WTC11 (cell line): ENCODE data around the gene CENPX. TPM values are rescaled to one million over a fixed set of nuclear protein-coding genes. Genes with fewer than 3 reads are reported as not detected.

Source experiments
- ATAC-seq: fragments of 200-7000 bp; cut with Tn5 transposase; 2 replicates; pipeline ENCODE4 v1.10.0; 2021; ENCODE audit warnings: mild to moderate bottlenecking, moderate library complexity
- CTCF ChIA-PET: fragments of 300-600 bp; sonication (Branson Sonifier 250); formaldehyde crosslinking; loops from one replicate; lab custom pipeline; 2021; ENCODE audit warnings: antibody characterized with exemption; lab: Charles Lee
- POLR2A ChIA-PET: fragments of 350-600 bp; sonication (Branson Sonifier 250); formaldehyde crosslinking; loops from one replicate; lab custom pipeline; 2021; ENCODE audit warnings: antibody characterized with exemption; lab: Charles Lee
- DNase-seq: peaks from one replicate; pipeline ENCODE4 v3.0.0; 2021; ENCODE audit warnings: low spot score
- H3K27ac Mint-ChIP-seq: 2 replicates; pipeline ENCODE4 v1.8.0; 2021; ENCODE audit warnings: mixed read lengths
- H3K27me3 Mint-ChIP-seq: 2 replicates; pipeline ENCODE4 v1.8.0; 2021; ENCODE audit warnings: low read depth, mild to moderate bottlenecking, moderate library complexity, mixed read lengths
- H3K36me3 Mint-ChIP-seq: 2 replicates; pipeline ENCODE4 v1.8.0; 2021; ENCODE audit warnings: mixed read lengths
- H3K4me1 Mint-ChIP-seq: 2 replicates; pipeline ENCODE4 v1.8.0; 2022; ENCODE audit warnings: mixed read lengths
- H3K4me3 Mint-ChIP-seq: 2 replicates; pipeline ENCODE4 v1.8.0; 2021; ENCODE audit warnings: mild to moderate bottlenecking, moderate library complexity, mixed read lengths
- H3K9me3 Mint-ChIP-seq: 2 replicates; pipeline ENCODE4 v1.8.0; 2021; ENCODE audit warnings: mixed read lengths
- ARID4B ChIP-seq: sonication (generic); formaldehyde crosslinking; IDR thresholded peaks from 2 replicates; pipeline ENCODE4 v1.8.0; 2023; ENCODE audit warnings: missing genetic modification reagents, mild to moderate bottlenecking, borderline replicate concordance
- CBFB ChIP-seq: sonication (generic); formaldehyde crosslinking; IDR thresholded peaks from 2 replicates; pipeline ENCODE4 v1.8.1; 2022; ENCODE audit warnings: mild to moderate bottlenecking, low read depth, missing genetic modification reagents
- CREB1 ChIP-seq: sonication (generic); formaldehyde crosslinking; IDR thresholded peaks from 2 replicates; pipeline ENCODE4 v1.8.0; 2023; ENCODE audit warnings: mild to moderate bottlenecking, missing genetic modification reagents
- CREM ChIP-seq: sonication (generic); formaldehyde crosslinking; IDR thresholded peaks from 2 replicates; pipeline ENCODE4 v1.8.1; 2022; ENCODE audit warnings: mild to moderate bottlenecking, missing genetic modification reagents, moderate library complexity
- CTCF ChIP-seq: fragments of 200-600 bp; IDR thresholded peaks from 2 replicates; pipeline ENCODE4 v1.8.0; 2022; ENCODE audit warnings: antibody characterized with exemption
- ELF4 ChIP-seq: sonication (generic); formaldehyde crosslinking; IDR thresholded peaks from 2 replicates; pipeline ENCODE4 v1.8.1; 2022; ENCODE audit warnings: low read depth, mild to moderate bottlenecking, moderate library complexity, missing genetic modification reagents
- EMX1 ChIP-seq: fragments of 250-450 bp; sonication (Bioruptor Pico); IDR thresholded peaks from 2 replicates; pipeline ENCODE4 v1.8.0; 2021; ENCODE audit warnings: mild to moderate bottlenecking
- ESRRA ChIP-seq: sonication (generic); formaldehyde crosslinking; IDR thresholded peaks from 2 replicates; pipeline ENCODE4 v1.8.1; 2022; ENCODE audit warnings: mild to moderate bottlenecking, missing genetic modification reagents, borderline replicate concordance
- FOXK1 ChIP-seq: sonication (generic); formaldehyde crosslinking; IDR thresholded peaks from 2 replicates; pipeline ENCODE4 v1.8.0; 2022; ENCODE audit warnings: mild to moderate bottlenecking, moderate library complexity, missing genetic modification reagents
- GABPB1 ChIP-seq: sonication (generic); formaldehyde crosslinking; IDR thresholded peaks from 2 replicates; pipeline ENCODE4 v1.8.1; 2023; ENCODE audit warnings: mild to moderate bottlenecking, missing genetic modification reagents
- IRF2 ChIP-seq: sonication (generic); formaldehyde crosslinking; IDR thresholded peaks from 2 replicates; pipeline ENCODE4 v1.8.0; 2022; ENCODE audit warnings: low read depth, missing genetic modification reagents, borderline replicate concordance
- NFATC4 ChIP-seq: fragments of 250-450 bp; sonication (Bioruptor Pico); IDR thresholded peaks from 2 replicates; pipeline ENCODE4 v1.9.0; 2021; ENCODE audit warnings: mild to moderate bottlenecking
- NR1H2 ChIP-seq: sonication (generic); formaldehyde crosslinking; IDR thresholded peaks from 2 replicates; pipeline ENCODE4 v1.9.0; 2021; ENCODE audit warnings: mild to moderate bottlenecking, moderate library complexity, missing genetic modification reagents
- NR2C2 ChIP-seq: sonication (generic); formaldehyde crosslinking; IDR thresholded peaks from 2 replicates; pipeline ENCODE4 v1.8.0; 2022; ENCODE audit warnings: mild to moderate bottlenecking, missing genetic modification reagents
- ZBTB21 ChIP-seq: sonication (generic); formaldehyde crosslinking; IDR thresholded peaks from 2 replicates; pipeline ENCODE4 v1.8.1; 2023; ENCODE audit warnings: mild to moderate bottlenecking, missing genetic modification reagents, borderline replicate concordance
- ZNF532 ChIP-seq: fragments of 250-450 bp; sonication (Bioruptor Pico); IDR thresholded peaks from 2 replicates; pipeline ENCODE4 v1.9.0; 2021; ENCODE audit warnings: mild to moderate bottlenecking, borderline replicate concordance
- total RNA-seq: library from RNA; stranded (reverse); gene quantifications from 3 replicates; pipeline ENCODE4 v1.2.3, GENCODE V29; 2021

CENPX gene
- total RNA-seq, 1 experiment from 2014 or later: 121 TPM

GRCh38 chr17:82021107-82021899 lies 1.4 kb downstream of the CENPX start:
- CTCF ChIA-PET: interaction anchor here (0.6 to 8.8 kb wide), 17 partner anchors 10 to 281 kb away, joined by 3 to 119 read pairs (median 7); partner anchors contain the start of genes DCXR, MAFG, NOTUM and RAC3
- no peaks in the 10 kb centered on the region; the same call in 1 of the 2 replicates for H3K27me3 Mint-ChIP-seq
- POLR2A ChIA-PET: no interaction called here
- TF ChIP-seq GABPB1 (CRISPR knock-in tag) (0 out of 2 replicates have a peak, but pooled peaks have one; percentile 32), CREB1 (CRISPR knock-in tag) (no peak)
- no peak overlapping the region for H3K27ac Mint-ChIP-seq
- H3K36me3 Mint-ChIP-seq: no peaks in the 10 kb centered on the region; the same call in 1 of the 2 replicates
- peaks cover 11% of the 10 kb centered on the region for H3K4me1 Mint-ChIP-seq
- ATAC-seq (no peak), DNase-seq (peak; percentile 55)
- H3K9me3 Mint-ChIP-seq: no peaks in the 10 kb centered on the region
- H3K4me3 Mint-ChIP-seq: peak overlapping the region; percentile 78

- CTCF ChIA-PET: interaction anchor here (0.6 to 8.8 kb wide), 44 partner anchors 10 to 696 kb away, joined by 3 to 119 read pairs (median 5); partner anchors contain the start of genes DCXR, FN3KRP, MAFG and MCRIP1
- no peak for DNase-seq
- H3K9me3 Mint-ChIP-seq: no peaks in the 10 kb centered on the region
- POLR2A ChIA-PET: interaction anchor here (0.6 to 1.7 kb wide), 2 partner anchors 17 to 105 kb away, joined by 4 to 5 read pairs; partner anchors contain the start of gene DCXR
- no peaks in the 10 kb centered on the region; the same call in 1 of the 2 replicates for H3K27me3 Mint-ChIP-seq
- H3K4me1 Mint-ChIP-seq: peaks cover 11% of the 10 kb centered on the region
- H3K27ac Mint-ChIP-seq: no peak overlapping the region
- ATAC-seq: no peak
- TF ChIP-seq CREM (CRISPR knock-in tag) (no peak), EMX1 (CRISPR knock-in tag) (no peak), NR1H2 (CRISPR knock-in tag) (no peak), NR2C2 (no peak), ELF4 (CRISPR knock-in tag) (no peak), CBFB (CRISPR knock-in tag) (no peak), ESRRA (no peak)
- H3K4me3 Mint-ChIP-seq: peak overlapping the region; percentile 20; the same call in 1 of the 2 replicates
- no peaks in the 10 kb centered on the region; the same call in 1 of the 2 replicates for H3K36me3 Mint-ChIP-seq
These were observed 2.0 kb downstream of the CENPX start for GRCh38 chr17:82020572-82021106.

GRCh38 chr17:82019690-82020571 lies 2.7 kb downstream of the CENPX start:
- no peak overlapping the region for H3K4me3 Mint-ChIP-seq
- POLR2A ChIA-PET: interaction anchor here (0.5 to 1.7 kb wide), 3 partner anchors 12 to 104 kb away, joined by 3 to 5 read pairs (median 4); partner anchors contain the start of genes DCXR and RAC3
- H3K9me3 Mint-ChIP-seq: no peaks in the 10 kb centered on the region
- peaks cover 11% of the 10 kb centered on the region for H3K4me1 Mint-ChIP-seq
- no peaks in the 10 kb centered on the region; the same call in 1 of the 2 replicates for H3K36me3 Mint-ChIP-seq
- ATAC-seq (peak; percentile 9), DNase-seq (peak; percentile 91)
- H3K27ac Mint-ChIP-seq: no peak overlapping the region
- H3K27me3 Mint-ChIP-seq: no peaks in the 10 kb centered on the region
- CTCF ChIA-PET: interaction anchor here (0.6 to 8.8 kb wide), 57 partner anchors 11 to 697 kb away, joined by 3 to 119 read pairs (median 4); partner anchors contain the start of genes DCXR, FN3KRP, MAFG and MCRIP1
- TF ChIP-seq FOXK1 (CRISPR knock-in tag) (0 out of 2 replicates have a peak, but pooled peaks have one; percentile 34), IRF2 (CRISPR knock-in tag) (no peak), ARID4B (CRISPR knock-in tag) (no peak), ZBTB21 (CRISPR knock-in tag) (no peak), GABPB1 (CRISPR knock-in tag) (peak; percentile 37; the same call in 1 of the 2 replicates), ZNF532 (CRISPR knock-in tag) (no peak), CTCF (peak; percentile 85), NFATC4 (CRISPR knock-in tag) (0 out of 2 replicates have a peak, but pooled peaks have one; percentile 45)
